MM.1S (cell line): ENCODE data around the gene SULT1A1.
"Not testable (repeated sequence)": the region's sequence is repeated elsewhere in the genome, so short reads cannot be mapped to it uniquely, and the experiment has no call there.

Experiments used
- DNase-seq: peaks from one replicate; pipeline ENCODE4 v3.0.0-alpha.2; 2015
- H2AFZ ChIP-seq: fragments of 300-600 bp; sonication (generic); 2 replicates; pipeline ENCODE4 v1.6.0; 2016; ENCODE audit warnings: antibody characterized with exemption, low read length
- H3F3A ChIP-seq: fragments of 300-600 bp; sonication (generic); 2 replicates; pipeline ENCODE4 v1.6.1; 2016; ENCODE audit warnings: mild to moderate bottlenecking, antibody characterized with exemption, low read length, moderate library complexity, mixed read lengths; ENCODE audit not compliant: insufficient read depth
- H3K27ac ChIP-seq: fragments of 300-600 bp; sonication (generic); 2 replicates; pipeline ENCODE4 v1.5.1; 2016; ENCODE audit warnings: mild to moderate bottlenecking, low read length
- H3K27me3 ChIP-seq: fragments of 300-600 bp; sonication (generic); replicated peaks from 2 replicates; pipeline ENCODE4 v1.6.0; 2016; ENCODE audit warnings: low read length; ENCODE audit not compliant: insufficient read depth
- H3K36me3 ChIP-seq: fragments of 300-600 bp; sonication (generic); replicated peaks from 2 replicates; pipeline ENCODE4 v1.6.1; 2016; ENCODE audit warnings: mild to moderate bottlenecking, low read length, mixed read lengths; ENCODE audit not compliant: insufficient read depth
- H3K4me1 ChIP-seq: fragments of 300-600 bp; sonication (generic); 2 replicates; pipeline ENCODE4 v1.6.1; 2016; ENCODE audit warnings: low read length, mixed read lengths
- H3K4me2 ChIP-seq: fragments of 300-600 bp; sonication (generic); 2 replicates; pipeline ENCODE4 v1.6.0; 2016; ENCODE audit warnings: low read depth, low read length
- H3K4me3 ChIP-seq: fragments of 300-600 bp; sonication (generic); 2 replicates; pipeline ENCODE4 v1.5.1; 2016; ENCODE audit warnings: low read length, mixed read lengths
- H3K79me2 ChIP-seq: fragments of 300-600 bp; sonication (generic); 2 replicates; pipeline ENCODE4 v1.6.1; 2016; ENCODE audit warnings: mixed run types, low read length, mixed read lengths
- H3K9ac ChIP-seq: fragments of 300-600 bp; sonication (generic); 2 replicates; pipeline ENCODE4 v1.6.1; 2016; ENCODE audit warnings: low read length, mixed read lengths
- H3K9me2 ChIP-seq: fragments of 300-600 bp; sonication (generic); replicated peaks from 2 replicates; pipeline ENCODE4 v1.6.1; 2016; ENCODE audit warnings: mild to moderate bottlenecking, low read length, mixed read lengths; ENCODE audit not compliant: insufficient read depth
- H3K9me3 ChIP-seq: fragments of 300-600 bp; sonication (generic); replicated peaks from 2 replicates; pipeline ENCODE4 v1.6.1; 2016; ENCODE audit warnings: mild to moderate bottlenecking, low read length, mixed read lengths; ENCODE audit not compliant: insufficient read depth
- H4K20me1 ChIP-seq: fragments of 300-600 bp; sonication (generic); 2 replicates; pipeline ENCODE4 v1.6.1; 2016; ENCODE audit warnings: mild to moderate bottlenecking, low read length, moderate library complexity, mixed read lengths; ENCODE audit not compliant: insufficient read depth
- CTCF ChIP-seq: fragments of 300-600 bp; sonication (generic); IDR thresholded peaks from 2 replicates; pipeline ENCODE4 v1.5.1; 2016; ENCODE audit warnings: antibody characterized with exemption, low read length, mixed read lengths
- EZH2 ChIP-seq: fragments of 300-600 bp; sonication (generic); optimal IDR thresholded peaks from 2 replicates; pipeline ENCODE3; 2017; ENCODE audit warnings: low read depth, mild to moderate bottlenecking, antibody characterized with exemption, low read length, mixed read lengths
- EZH2phosphoT487 ChIP-seq: fragments of 300-600 bp; sonication (generic); IDR thresholded peaks from 2 replicates; pipeline ENCODE4 v1.6.1; 2018; ENCODE audit warnings: antibody characterized with exemption, low read length

Gene SULT1A1

GRCh38 chr16:28612359-28613280 is 2.8 kb upstream of the SULT1A1 start:
- H2AFZ ChIP-seq, H3K79me2 ChIP-seq, H3K4me3 ChIP-seq, H4K20me1 ChIP-seq, H3K9ac ChIP-seq, H3K36me3 ChIP-seq, H3K9me3 ChIP-seq, H3K9me2 ChIP-seq, DNase-seq, H3F3A ChIP-seq, H3K27me3 ChIP-seq, H3K27ac ChIP-seq, H3K4me1 ChIP-seq, H3K4me2 ChIP-seq: not testable (repeated sequence)

- no peak overlapping the region for H3K27ac ChIP-seq
- no peaks in the 10 kb centered on the region for H3F3A ChIP-seq
- TF ChIP-seq EZH2phosphoT487 (no peak), EZH2 (no peak), CTCF (no peak)
- no peak overlapping the region for H2AFZ ChIP-seq
- no peak overlapping the region for H3K9ac ChIP-seq
- H3K9me2 ChIP-seq, result no peaks in the 10 kb centered on the region
- H3K4me3 ChIP-seq, result no peak overlapping the region
- no peaks in the 10 kb centered on the region for H3K79me2 ChIP-seq
- H3K4me2 ChIP-seq, result no peak overlapping the region
- H3K27me3 ChIP-seq, result no peaks in the 10 kb centered on the region
- H3K36me3 ChIP-seq, result no peaks in the 10 kb centered on the region
- H3K9me3 ChIP-seq, result no peaks in the 10 kb centered on the region
- no peaks in the 10 kb centered on the region for H3K4me1 ChIP-seq
- DNase-seq, result no peak
- H4K20me1 ChIP-seq, result no peaks in the 10 kb centered on the region
Observed at GRCh38 chr16:28610595-28611191, 849 bp upstream of the SULT1A1 start.

GRCh38 chr16:28608867-28609596 is 812 bp downstream of the SULT1A1 start:
- not testable (repeated sequence) for H3K79me2 ChIP-seq, H4K20me1 ChIP-seq, H3K36me3 ChIP-seq, H3K4me3 ChIP-seq, H3F3A ChIP-seq, DNase-seq, H3K4me2 ChIP-seq, H3K9me2 ChIP-seq, H3K9me3 ChIP-seq, H3K27me3 ChIP-seq, H3K9ac ChIP-seq, H2AFZ ChIP-seq, H3K4me1 ChIP-seq, H3K27ac ChIP-seq

GRCh38 chr16:28608496-28608808 is 1.4 kb downstream of the SULT1A1 start:
- H3K4me1 ChIP-seq, H2AFZ ChIP-seq, H3K36me3 ChIP-seq, H4K20me1 ChIP-seq, H3K4me2 ChIP-seq, H3K4me3 ChIP-seq, H3K27me3 ChIP-seq, H3K79me2 ChIP-seq, H3K9me3 ChIP-seq, DNase-seq, H3K9ac ChIP-seq, H3F3A ChIP-seq, H3K9me2 ChIP-seq, H3K27ac ChIP-seq: not testable (repeated sequence)

GRCh38 chr16:28607681-28608495 is 2.0 kb downstream of the SULT1A1 start:
- H3K27ac ChIP-seq, H3K9me3 ChIP-seq: not testable (repeated sequence)

More at GRCh38 chr16:28607681-28608495, 2.0 kb downstream of the SULT1A1 start:
- H2AFZ ChIP-seq, H3K36me3 ChIP-seq, DNase-seq, H3K4me3 ChIP-seq, H3K4me1 ChIP-seq, H3K4me2 ChIP-seq, H3K9me2 ChIP-seq, H3K27me3 ChIP-seq, H3F3A ChIP-seq, H4K20me1 ChIP-seq, H3K79me2 ChIP-seq, H3K9ac ChIP-seq: not testable (repeated sequence)
